ENCODE results near the gene MLPH. TPM values are rescaled to one million over a fixed set of nuclear protein-coding genes. Genes with fewer than 3 reads are reported as not detected.

MLPH gene
- total and polyA plus RNA-seq, 9 of the 15 experiments (the other 6 are each of a cell fraction or from before 2014, with no cell fraction given): 0.22 TPM; not detected in 8

- TF ChIP-seq ATF2 (CRISPR knock-in tag; IDR thresholded peaks at IDR 0.05): no peak
- no peak for TF ChIP-seq ZNF79 (CRISPR knock-in tag; IDR thresholded peaks at IDR 0.05; ENCODE audit: low read depth)
- TF ChIP-seq BRD4 (IDR thresholded peaks at IDR 0.05): no peak; the same call in 1 of the 2 replicates
- no peak for TF ChIP-seq MEF2A (IDR thresholded peaks at IDR 0.05; ENCODE audit: control insufficient read depth, low read depth, low read length)
- TF ChIP-seq KLF1 (tag; IDR thresholded peaks at IDR 0.05): no peak
- no peak for TF ChIP-seq HBP1 (CRISPR knock-in tag; IDR thresholded peaks at IDR 0.05)
- TF ChIP-seq ID3 (CRISPR knock-in tag; IDR thresholded peaks at IDR 0.05): no peak
- TF ChIP-seq ID3 (tag; IDR thresholded peaks at IDR 0.05): no peak
- no peak for TF ChIP-seq ZNF695 (CRISPR knock-in tag; IDR thresholded peaks at IDR 0.05)
- TF ChIP-seq KLF13 (tag; IDR thresholded peaks at IDR 0.05; ENCODE audit: borderline replicate concordance, low read depth): no peak
- TF ChIP-seq ZNF133 (CRISPR knock-in tag; IDR thresholded peaks at IDR 0.05): no peak
- TF ChIP-seq ZC3H8 (IDR thresholded peaks at IDR 0.05): no peak
- peak; percentile 55 for TF ChIP-seq GABPA (tag; conservative IDR thresholded peaks at IDR 0.05; ENCODE audit: low read depth)
- TF ChIP-seq ZNF436 (CRISPR knock-in tag; IDR thresholded peaks at IDR 0.05): no peak
- no peak for TF ChIP-seq CBFB (CRISPR knock-in tag; IDR thresholded peaks at IDR 0.05)
- no peak for TF ChIP-seq NFIX (CRISPR knock-in tag; IDR thresholded peaks at IDR 0.05; ENCODE audit: low read depth)
- no peak for TF ChIP-seq SRSF1 (IDR thresholded peaks at IDR 0.05; ENCODE audit: low read depth, low read length)
- TF ChIP-seq ZNF143 (CRISPR knock-in tag; IDR thresholded peaks at IDR 0.05): no peak
- TF ChIP-seq FOXK2 (conservative IDR thresholded peaks at IDR 0.05 in 1 of 2, IDR thresholded peaks at IDR 0.05 in 1 of 2; ENCODE audit: low read depth in 2 of 2): no peak
- TF ChIP-seq YY1 (IDR thresholded peaks at IDR 0.05; ENCODE audit: borderline replicate concordance in 1 of 3, control insufficient read depth in 1 of 3, extremely low read depth in 1 of 3, insufficient read depth in 3 of 3, insufficient read length in 1 of 3, insufficient replicate concordance in 2 of 3, low read depth in 1 of 3, low read length in 2 of 3): no peak
- no peak for TF ChIP-seq STAT5A (IDR thresholded peaks at IDR 0.05; ENCODE audit: borderline replicate concordance, low read length)
- TF ChIP-seq SMARCA5 (IDR thresholded peaks at IDR 0.05): no peak
Measured at GRCh38 chr2:237465515-237466148, 21.4 kb upstream of the MLPH start (continued).

All from K562 (cell line).